Gastroesophageal sphincter (tissue), 4 donors: ENCODE measurements around the gene TRMU. TPM values are rescaled to one million over a fixed set of nuclear protein-coding genes. Genes with fewer than 3 reads are reported as not detected.

Source experiments
- ATAC-seq: fragments of 150-250 bp; one replicate; pipeline ENCODE4 v1.9.1; 2016; ENCODE audit warnings: mild to moderate bottlenecking, moderate library complexity
- H3K27ac ChIP-seq, 4 donors: fragments of 200-600 bp; sonication (generic) in 3 of 4; 1 replicate in 3 of 4; 2 replicates in 1 of 4; pipeline ENCODE4 v1.5.1; 2016 to 2019
- H3K27me3 ChIP-seq: fragments of 200-600 bp; sonication (generic); one replicate; pipeline ENCODE4 v1.5.1; 2019
- H3K36me3 ChIP-seq, 2 donors: fragments of 200-600 bp; sonication (generic); one replicate each; pipeline ENCODE4 v1.5.1; 2019; ENCODE audit warnings: control low read depth in 1 of 2
- H3K4me1 ChIP-seq, 3 donors: fragments of 200-600 bp; sonication (generic); 1 replicate in 2 of 3; 2 replicates in 1 of 3; pipeline ENCODE4 v1.5.1; 2016 to 2019; ENCODE audit warnings: control low read depth in 2 of 3
- H3K4me3 ChIP-seq, 2 donors: fragments of 200-600 bp; sonication (generic); one replicate each; pipeline ENCODE4 v1.5.1; 2019; ENCODE audit warnings: mild to moderate bottlenecking in 1 of 2, moderate library complexity in 1 of 2
- H3K9me3 ChIP-seq, 3 donors: fragments of 200-600 bp; sonication (generic); one replicate each; pipeline ENCODE4 v1.5.1; 2017 to 2019; ENCODE audit warnings: control low read depth in 2 of 3
- EP300 ChIP-seq: sonication (generic); formaldehyde crosslinking; IDR thresholded peaks from one replicate; pipeline ENCODE4 v1.6.1; 2017; ENCODE audit warnings: antibody characterized with exemption, mild to moderate bottlenecking
- POLR2A ChIP-seq, 2 donors: fragments of 450-650 bp; IDR thresholded peaks; one replicate each; pipeline ENCODE4 v1.6.1; 2017; ENCODE audit warnings: antibody characterized with exemption in 2 of 2, mild to moderate bottlenecking in 2 of 2, moderate library complexity in 1 of 2
- POLR2AphosphoS5 ChIP-seq: sonication (generic); formaldehyde crosslinking; IDR thresholded peaks from one replicate; pipeline ENCODE4 v1.6.1; 2017; ENCODE audit warnings: antibody characterized with exemption
- WGBS, 2 donors: methylation state at CpG; one replicate each; pipeline ENCODE4 v1.1.5; 2018; ENCODE audit warnings: low coverage in 1 of 2; 5-methylcytosine and 5-hydroxymethylcytosine counted together
- total RNA-seq, 4 donors: library from RNA; depleted of rRNA; stranded (reverse); fragments of >200 nt; gene quantifications; one replicate each; pipeline ENCODE4 v1.1.0, GENCODE V29; 2016
- TF ChIP-seq, protein P1 (sequence below), 4 experiments: fragments of 200-600 bp in 2 of 4; fragments of 450-650 bp in 2 of 4; sonication (generic) in 1 of 4; IDR thresholded peaks; one replicate each; pipeline ENCODE4 v1.5.1; 2017 to 2019; ENCODE audit warnings: antibody characterized with exemption in 4 of 4, mild to moderate bottlenecking in 2 of 4, moderate library complexity in 2 of 4

Gene TRMU
- total RNA-seq, 4 donors from 2014 or later, result 9.9 to 33.8 (median 24.6) TPM

DNA sequence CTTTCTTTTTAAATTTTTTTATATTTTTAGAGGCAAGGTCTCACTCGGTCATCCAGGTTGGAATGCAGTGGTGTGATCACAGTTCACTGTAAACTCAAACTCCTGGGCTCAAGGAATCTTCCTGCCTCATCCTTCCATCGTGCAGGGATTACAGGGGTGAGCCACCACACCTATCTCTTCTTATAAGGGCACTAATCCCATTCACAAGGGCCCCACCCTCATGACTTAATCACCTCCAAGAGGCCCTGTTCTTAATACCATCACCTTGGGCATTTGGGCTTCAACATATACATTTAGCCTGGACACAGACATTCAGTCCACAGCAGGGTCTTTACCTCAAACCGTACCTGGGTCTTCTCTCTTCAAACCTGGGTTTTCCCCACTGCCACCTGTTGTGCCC lies 43.3 kb upstream of the TRMU start:
- 87 to 95% methylated on average over 2 to 3 of the region's 3 CpGs for WGBS, 2 donors
- H3K4me3 ChIP-seq, result no peak overlapping the region
- H3K4me1 ChIP-seq, result peaks cover 0 to 17% (median 13%) of the 10 kb centered on the region in 3 donors
- no peak for ATAC-seq
- peaks cover 0 to 11% (median 0%) of the 10 kb centered on the region in 3 donors for H3K9me3 ChIP-seq
- H3K27ac ChIP-seq, result no peak overlapping the region
- no peaks in the 10 kb centered on the region for H3K27me3 ChIP-seq
- TF ChIP-seq EP300 (no peak), POLR2A (IDR thresholded peaks at IDR 0.05) (no peak), POLR2AphosphoS5 (no peak)
- TF ChIP-seq, protein P1, sequence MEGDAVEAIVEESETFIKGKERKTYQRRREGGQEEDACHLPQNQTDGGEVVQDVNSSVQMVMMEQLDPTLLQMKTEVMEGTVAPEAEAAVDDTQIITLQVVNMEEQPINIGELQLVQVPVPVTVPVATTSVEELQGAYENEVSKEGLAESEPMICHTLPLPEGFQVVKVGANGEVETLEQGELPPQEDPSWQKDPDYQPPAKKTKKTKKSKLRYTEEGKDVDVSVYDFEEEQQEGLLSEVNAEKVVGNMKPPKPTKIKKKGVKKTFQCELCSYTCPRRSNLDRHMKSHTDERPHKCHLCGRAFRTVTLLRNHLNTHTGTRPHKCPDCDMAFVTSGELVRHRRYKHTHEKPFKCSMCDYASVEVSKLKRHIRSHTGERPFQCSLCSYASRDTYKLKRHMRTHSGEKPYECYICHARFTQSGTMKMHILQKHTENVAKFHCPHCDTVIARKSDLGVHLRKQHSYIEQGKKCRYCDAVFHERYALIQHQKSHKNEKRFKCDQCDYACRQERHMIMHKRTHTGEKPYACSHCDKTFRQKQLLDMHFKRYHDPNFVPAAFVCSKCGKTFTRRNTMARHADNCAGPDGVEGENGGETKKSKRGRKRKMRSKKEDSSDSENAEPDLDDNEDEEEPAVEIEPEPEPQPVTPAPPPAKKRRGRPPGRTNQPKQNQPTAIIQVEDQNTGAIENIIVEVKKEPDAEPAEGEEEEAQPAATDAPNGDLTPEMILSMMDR (IDR thresholded peaks at IDR 0.05), result no peak
- peaks cover 0 to 70% of the 10 kb centered on the region in 2 donors for H3K36me3 ChIP-seq

GRCh38 chr22:46292732-46293131 lies 42.8 kb upstream of the TRMU start:
- WGBS, 2 donors, result 95% methylated on average over 4 of the region's 14 CpGs; no CpG with 5 or more reads in 1 of the 2 donors
- Histone ChIP-seq H3K27me3 (no peaks in the 10 kb centered on the region), H3K9me3 (peaks cover 0 to 11% (median 0%) of the 10 kb centered on the region in 3 donors), H3K36me3 (peaks cover 0 to 64% of the 10 kb centered on the region in 2 donors), H3K4me3 (no peak overlapping the region), H3K4me1 (peaks cover 0 to 23% (median 15%) of the 10 kb centered on the region in 3 donors), H3K27ac (peak overlapping the region in 2 of 4 donors; percentile 24 to 39)
- no peak for TF ChIP-seq EP300
- TF ChIP-seq POLR2A (IDR thresholded peaks at IDR 0.05), result no peak
- TF ChIP-seq POLR2AphosphoS5, result no peak
- ATAC-seq, result no peak

GRCh38 chr22:46293577-46294260 lies 41.8 kb upstream of the TRMU start:
- H3K9me3 ChIP-seq, result peaks cover 0 to 11% (median 0%) of the 10 kb centered on the region in 3 donors
- WGBS, 2 donors, result 57 to 80% methylated on average over 1 to 3 of the region's 11 CpGs
- ATAC-seq, result no peak
- H3K4me3 ChIP-seq, result no peak overlapping the region
- peaks cover 0 to 25% (median 15%) of the 10 kb centered on the region in 3 donors for H3K4me1 ChIP-seq
- no peaks in the 10 kb centered on the region for H3K27me3 ChIP-seq
- TF ChIP-seq POLR2A (IDR thresholded peaks at IDR 0.05), result no peak
- no peak for TF ChIP-seq EP300
- no peak for TF ChIP-seq POLR2AphosphoS5
- TF ChIP-seq, protein P1 (IDR thresholded peaks at IDR 0.05), result no peak
- H3K27ac ChIP-seq, result peak overlapping the region in 2 of 4 donors; percentile 24 to 39
- H3K36me3 ChIP-seq, result peaks cover 0 to 55% of the 10 kb centered on the region in 2 donors

DNA sequence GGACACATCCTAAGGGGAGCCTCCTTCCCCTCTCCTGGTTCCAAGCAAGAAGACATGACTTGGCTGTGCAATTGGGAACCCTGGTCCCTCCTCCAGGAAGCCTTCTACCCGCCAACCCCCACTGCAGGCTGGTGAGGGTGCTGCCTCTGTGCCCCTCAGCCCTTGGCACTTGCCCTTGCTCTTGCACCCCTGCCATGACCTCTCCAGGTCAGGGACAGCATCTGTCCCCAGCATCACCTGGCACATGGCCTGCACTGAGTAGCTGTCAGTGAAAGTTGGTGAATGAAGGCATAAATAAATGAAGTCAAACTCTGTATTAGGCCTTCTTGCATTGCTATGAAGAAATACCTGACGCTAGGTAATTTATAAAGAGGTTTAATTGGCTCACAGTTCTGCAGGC lies 40.7 kb upstream of the TRMU start:
- TF ChIP-seq, protein P1 (IDR thresholded peaks at IDR 0.05), result no peak
- TF ChIP-seq EP300, result no peak
- TF ChIP-seq POLR2A (IDR thresholded peaks at IDR 0.05), result no peak
- no peak for TF ChIP-seq POLR2AphosphoS5
- WGBS, 2 donors, result 78 to 100% methylated on average over 1 to 2 of the region's 2 CpGs
- H3K27me3 ChIP-seq, result no peaks in the 10 kb centered on the region
- H3K36me3 ChIP-seq, result peaks cover 0 to 44% of the 10 kb centered on the region in 2 donors
- peaks cover 0 to 11% (median 0%) of the 10 kb centered on the region in 3 donors for H3K9me3 ChIP-seq
- no peak overlapping the region for H3K27ac ChIP-seq
- no peak for ATAC-seq
- no peak overlapping the region for H3K4me3 ChIP-seq
- H3K4me1 ChIP-seq, result peaks cover 0 to 25% (median 15%) of the 10 kb centered on the region in 3 donors

DNA sequence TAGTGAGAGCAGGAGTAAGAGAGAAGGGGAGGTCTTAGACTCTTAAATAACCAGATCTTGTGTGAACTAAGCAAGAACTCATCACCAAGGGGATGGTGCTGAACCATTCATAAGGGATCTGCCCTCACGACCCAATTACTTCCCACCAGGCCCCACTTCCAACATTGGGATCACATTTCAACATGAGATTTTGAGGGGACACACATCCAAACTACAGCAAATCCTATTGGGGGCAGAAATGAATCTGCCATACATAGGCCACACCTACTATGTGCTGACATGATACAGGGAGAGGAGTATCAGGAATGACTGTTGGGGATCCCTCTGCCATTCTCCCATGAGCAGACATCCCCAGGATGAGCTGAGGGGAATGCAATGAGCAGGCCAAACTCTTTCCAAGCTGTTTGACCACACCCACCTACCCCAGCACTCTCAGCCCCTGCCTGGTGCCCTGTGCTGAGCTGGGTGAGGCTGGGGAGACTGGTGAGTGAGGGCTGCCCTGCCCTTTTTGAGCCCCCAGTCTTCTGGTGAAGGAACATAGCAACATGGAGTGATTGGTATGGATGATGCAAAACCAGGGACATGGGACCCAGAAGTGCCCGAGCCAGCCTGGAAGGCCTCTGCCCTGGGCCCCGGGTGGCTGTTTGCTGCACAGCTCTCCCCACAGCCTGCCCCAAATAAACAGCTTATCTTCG lies 40.1 kb upstream of the TRMU start:
- TF ChIP-seq POLR2A (IDR thresholded peaks at IDR 0.05) (no peak), EP300 (no peak), POLR2AphosphoS5 (no peak)
- TF ChIP-seq, protein P1 (IDR thresholded peaks at IDR 0.05), result no peak
- no peak for ATAC-seq
- Histone ChIP-seq H3K4me1 (peaks cover 0 to 25% (median 15%) of the 10 kb centered on the region in 3 donors), H3K9me3 (peaks cover 0 to 11% (median 0%) of the 10 kb centered on the region in 3 donors), H3K36me3 (peaks cover 0 to 38% of the 10 kb centered on the region in 2 donors), H3K27me3 (no peaks in the 10 kb centered on the region), H3K4me3 (peak overlapping the region in 1 of 2 donors; percentile 64), H3K27ac (peak overlapping the region; percentile 83 to 91 (median 88))
- WGBS, 2 donors, result 40 to 51% methylated on average over 2 to 4 of the region's 4 CpGs
